GM19328 (cell line): ENCODE results near the gene NAV1.
"Not testable (repeated sequence)": the region's sequence is repeated elsewhere in the genome, so short reads cannot be mapped to it uniquely, and the experiment has no call there.

Source experiments
- ATAC-seq: cut with Tn5 transposase; IDR thresholded peaks from one replicate; pipeline ENCODE4 v1.9.1; 2021; ENCODE audit warnings: mild to moderate bottlenecking, moderate library complexity; ENCODE audit not compliant: unreplicated experiment

NAV1 gene

GRCh38 chr1:201504179-201504631, 34.7 kb upstream of the NAV1 start:
- ATAC-seq = no peak

GRCh38 chr1:201504799-201505502, 34.0 kb upstream of the NAV1 start:
- ATAC-seq = no peak

- ATAC-seq = no peak
These were observed 33.4 kb upstream of the NAV1 start for GRCh38 chr1:201505503-201505890.

GRCh38 chr1:201506092-201506491, 32.8 kb upstream of the NAV1 start:
- ATAC-seq = no peak

- ATAC-seq = peak; percentile 88
These were observed 32.2 kb upstream of the NAV1 start, which contains the start of gene CSRP1 for GRCh38 chr1:201506557-201507359. TSS of gene CSRP1 (minus strand) at chr1:201507123. CDS start at chr1:201496303, 10,820 bp downstream.

GRCh38 chr1:201507360-201507675, 31.6 kb upstream of the NAV1 start:
- no peak for ATAC-seq

- no peak for ATAC-seq
These were observed 30.1 kb upstream of the NAV1 start for GRCh38 chr1:201508809-201509208.

GRCh38 chr1:201509601-201510374, 29.1 kb upstream of the NAV1 start:
- ATAC-seq = no peak

GRCh38 chr1:201510734-201511133, 28.2 kb upstream of the NAV1 start:
- no peak for ATAC-seq

GRCh38 chr1:201511396-201511940, 27.5 kb upstream of the NAV1 start:
- ATAC-seq = no peak

- no peak for ATAC-seq
These were observed 26.9 kb upstream of the NAV1 start for GRCh38 chr1:201511941-201512539.

- ATAC-seq = no peak
These were observed 25.3 kb upstream of the NAV1 start for GRCh38 chr1:201513498-201514243.

- no peak for ATAC-seq
These were observed 24.5 kb upstream of the NAV1 start for GRCh38 chr1:201514466-201514865.

- no peak for ATAC-seq
These were observed 23.7 kb upstream of the NAV1 start for GRCh38 chr1:201515062-201515750.

GRCh38 chr1:201515895-201516294, 23.0 kb upstream of the NAV1 start:
- ATAC-seq = no peak

- ATAC-seq = no peak
These were observed 22.3 kb upstream of the NAV1 start for GRCh38 chr1:201516511-201517127.

- ATAC-seq = no peak
These were observed 21.3 kb upstream of the NAV1 start for GRCh38 chr1:201517631-201518030.

- no peak for ATAC-seq
These were observed 20.9 kb upstream of the NAV1 start for GRCh38 chr1:201518071-201518470.

- ATAC-seq = not testable (repeated sequence)
These were observed 18.8 kb upstream of the NAV1 start for GRCh38 chr1:201520046-201520575.
